GM18520 (cell line): ENCODE measurements around the gene ANKH.
"Not testable (repeated sequence)": the region's sequence is repeated elsewhere in the genome, so short reads cannot be mapped to it uniquely, and the experiment has no call there.

Experiments
- ATAC-seq: cut with Tn5 transposase; IDR thresholded peaks from one replicate; pipeline ENCODE4 v1.9.1; 2021; ENCODE audit not compliant: unreplicated experiment

The ANKH gene

GRCh38 chr5:14859150-14859549 is 12.4 kb downstream of the ANKH start:
- no peak for ATAC-seq

GRCh38 chr5:14855366-14855765 is 16.2 kb downstream of the ANKH start:
- no peak for ATAC-seq

- no peak for ATAC-seq
Measured at GRCh38 chr5:14854799-14855198, 16.8 kb downstream of the ANKH start.

DNA sequence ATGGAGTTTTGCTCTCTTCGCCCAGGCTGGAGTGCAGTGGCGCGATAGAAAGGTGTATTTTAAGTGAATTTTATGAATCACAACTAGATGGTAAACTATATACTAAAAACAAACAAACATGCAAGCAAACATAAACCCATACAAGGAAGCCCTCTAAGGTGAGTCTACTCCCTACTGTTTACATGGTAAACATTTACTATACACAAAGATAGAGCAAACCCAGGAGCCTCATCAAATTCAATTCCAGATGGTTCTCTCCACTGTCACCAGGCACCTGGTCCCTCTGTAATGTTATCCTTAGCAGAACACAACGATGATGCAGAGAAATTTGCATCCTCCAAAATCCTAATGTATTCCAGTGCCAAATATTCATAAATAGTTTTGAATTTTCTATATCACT is 17.9 kb downstream of the ANKH start:
- no peak for ATAC-seq

DNA sequence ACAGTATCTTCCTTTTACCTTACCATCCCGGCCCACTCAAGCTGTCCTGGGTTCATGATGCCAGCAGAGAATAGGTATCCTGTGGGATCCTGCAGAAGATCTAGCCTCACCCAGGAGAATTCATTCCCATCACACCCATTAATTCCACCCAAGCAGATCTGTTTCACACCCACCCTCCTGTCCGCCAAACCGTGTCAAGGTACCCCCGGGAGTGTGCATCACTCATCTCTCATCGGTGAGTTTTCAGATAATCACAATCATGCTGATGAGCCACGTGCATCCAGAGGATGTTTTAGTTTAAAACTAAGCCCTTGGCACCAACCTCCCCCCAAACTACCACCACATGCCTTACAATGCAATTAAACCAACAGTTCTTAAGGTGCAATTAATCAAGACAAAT is 18.8 kb downstream of the ANKH start:
- ATAC-seq: no peak

DNA sequence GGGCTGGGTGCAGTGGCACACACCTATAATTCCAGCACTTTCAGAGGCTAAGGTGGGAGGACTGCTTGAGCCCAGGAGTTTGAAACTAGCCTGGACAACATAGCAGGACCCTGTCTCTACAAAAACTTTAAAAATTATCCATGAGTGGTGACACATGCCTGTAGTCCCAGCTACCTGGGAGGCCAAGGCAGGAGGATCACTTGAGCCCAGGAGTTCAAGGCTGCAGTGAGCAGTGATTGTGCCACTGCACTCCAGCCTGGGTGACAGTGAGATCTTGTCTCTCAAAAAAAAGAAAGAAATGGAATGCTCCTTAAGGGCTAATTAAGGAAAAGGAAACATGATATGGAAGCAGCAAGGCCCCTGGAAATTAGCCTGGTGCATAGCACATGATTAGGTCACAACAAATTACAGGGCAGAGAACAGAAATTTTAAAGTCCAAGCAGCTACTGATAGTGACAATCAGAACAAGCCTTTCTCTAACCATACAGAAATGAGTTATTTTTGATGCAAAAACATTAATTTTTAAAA is 19.5 kb downstream of the ANKH start:
- ATAC-seq: no peak

DNA sequence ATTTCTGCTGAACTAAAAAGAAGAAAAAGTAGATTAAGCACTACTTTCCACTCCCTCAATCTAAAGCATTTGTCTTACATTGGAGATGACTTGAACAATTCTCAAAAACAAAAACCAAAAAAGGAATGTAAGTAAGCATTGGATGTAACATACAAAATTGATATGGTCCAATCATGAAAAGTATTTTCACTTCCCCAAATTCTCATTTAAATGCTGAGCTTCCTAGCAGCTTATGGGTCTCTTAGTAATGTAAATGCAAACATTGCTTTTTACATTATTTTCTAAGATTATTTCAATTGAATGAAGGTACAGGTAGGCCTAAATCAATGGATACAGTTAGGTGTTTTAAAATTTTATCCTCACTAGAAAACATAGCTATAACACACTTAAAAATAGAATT is 20.0 kb downstream of the ANKH start:
- no peak for ATAC-seq

DNA sequence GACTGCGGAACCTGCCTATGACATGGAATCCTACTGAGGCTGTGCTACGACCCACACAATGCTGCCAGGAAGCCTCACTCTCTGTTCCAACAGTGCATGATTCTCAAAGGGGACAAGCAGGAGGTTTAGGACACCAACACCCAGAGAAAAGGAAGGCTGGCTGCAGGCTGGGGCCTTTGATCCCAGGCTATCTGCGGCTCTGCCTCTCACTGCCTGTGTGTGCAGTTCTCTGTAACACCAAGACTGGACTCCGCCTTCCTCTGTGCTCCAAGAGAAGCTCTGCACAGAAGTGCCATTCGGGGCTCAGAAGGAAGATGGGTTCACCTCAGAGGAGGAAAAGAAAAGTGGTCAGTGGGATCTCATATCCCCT is 20.5 kb downstream of the ANKH start:
- no peak for ATAC-seq

GRCh38 chr5:14850419-14851049 is 21.0 kb downstream of the ANKH start:
- no peak for ATAC-seq

GRCh38 chr5:14849516-14850294 is 21.9 kb downstream of the ANKH start:
- ATAC-seq: no peak

- ATAC-seq: not testable (repeated sequence)
Measured at GRCh38 chr5:14848942-14849341, 22.6 kb downstream of the ANKH start.

DNA sequence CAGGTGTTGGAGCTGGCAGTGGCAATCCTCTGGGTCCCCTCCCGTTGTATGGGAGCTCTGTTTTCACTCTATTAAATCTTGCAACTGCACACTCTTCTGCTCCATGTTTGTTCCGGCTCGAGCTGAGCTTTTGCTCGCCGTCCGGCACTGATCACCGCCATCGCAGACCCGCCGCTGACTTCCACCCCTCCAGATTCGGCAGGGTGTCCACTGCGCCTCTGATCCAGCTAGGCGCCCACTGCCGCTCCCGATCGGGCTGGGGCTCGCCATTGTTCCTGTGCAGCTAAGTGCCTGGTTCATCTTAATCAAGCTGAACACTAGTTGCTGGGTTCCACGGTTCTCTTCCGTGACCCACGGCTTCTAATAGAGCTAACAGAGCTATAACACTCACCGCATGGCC is 23.2 kb downstream of the ANKH start:
- no peak for ATAC-seq

GRCh38 chr5:14847471-14847870 is 24.1 kb downstream of the ANKH start:
- no peak for ATAC-seq

- no peak for ATAC-seq
Measured at GRCh38 chr5:14842117-14842516, 29.5 kb downstream of the ANKH start.

DNA sequence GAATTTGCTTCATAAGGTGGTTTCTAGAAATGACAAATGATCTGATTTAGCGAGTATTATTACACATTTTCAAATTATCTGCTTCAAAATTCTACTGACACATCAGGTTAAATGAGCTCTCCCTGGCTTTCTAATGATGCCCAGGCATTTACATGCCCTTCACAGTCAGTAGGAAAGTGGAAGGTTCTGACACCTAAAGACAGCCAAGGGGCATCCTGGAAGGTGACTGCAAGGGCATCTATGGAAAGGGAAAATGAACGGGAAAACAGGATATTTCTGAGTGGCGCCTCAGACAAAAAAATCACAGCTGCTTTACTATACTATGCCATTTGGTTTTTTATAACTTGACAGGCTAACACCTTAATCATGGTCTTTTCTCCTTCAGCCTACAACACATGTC is 31.0 kb downstream of the ANKH start:
- no peak for ATAC-seq

GRCh38 chr5:14838396-14839319 is 32.9 kb downstream of the ANKH start:
- no peak for ATAC-seq

DNA sequence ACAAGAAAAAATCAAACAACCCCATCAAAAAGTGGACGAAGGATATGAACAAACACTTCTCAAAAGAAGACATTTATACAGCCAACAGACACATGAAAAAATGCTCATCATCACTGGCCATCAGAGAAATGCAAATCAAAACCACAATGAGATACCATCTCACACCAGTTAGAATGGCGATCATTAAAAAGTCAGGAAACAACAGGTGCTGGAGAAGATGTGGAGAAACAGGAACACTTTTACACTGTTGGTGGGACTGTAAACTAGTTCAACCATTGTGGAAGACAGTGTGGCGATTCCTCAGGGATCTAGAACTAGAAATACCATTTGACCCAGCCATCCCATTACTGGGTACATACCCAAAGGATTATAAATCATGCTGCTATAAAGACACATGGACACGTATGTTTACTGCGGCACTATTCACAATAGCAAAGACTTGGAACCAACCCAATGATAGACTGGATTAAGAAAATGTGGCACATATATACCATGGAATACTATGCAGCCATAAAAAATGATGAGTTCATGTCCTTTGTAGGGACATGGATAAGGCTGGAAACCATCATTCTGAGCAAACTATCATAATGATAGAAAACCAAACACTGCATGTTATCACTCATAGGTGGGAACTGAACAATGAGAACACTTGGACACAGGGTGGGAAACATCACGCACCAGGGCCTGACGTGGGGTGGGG is 34.0 kb downstream of the ANKH start:
- not testable (repeated sequence) for ATAC-seq

DNA sequence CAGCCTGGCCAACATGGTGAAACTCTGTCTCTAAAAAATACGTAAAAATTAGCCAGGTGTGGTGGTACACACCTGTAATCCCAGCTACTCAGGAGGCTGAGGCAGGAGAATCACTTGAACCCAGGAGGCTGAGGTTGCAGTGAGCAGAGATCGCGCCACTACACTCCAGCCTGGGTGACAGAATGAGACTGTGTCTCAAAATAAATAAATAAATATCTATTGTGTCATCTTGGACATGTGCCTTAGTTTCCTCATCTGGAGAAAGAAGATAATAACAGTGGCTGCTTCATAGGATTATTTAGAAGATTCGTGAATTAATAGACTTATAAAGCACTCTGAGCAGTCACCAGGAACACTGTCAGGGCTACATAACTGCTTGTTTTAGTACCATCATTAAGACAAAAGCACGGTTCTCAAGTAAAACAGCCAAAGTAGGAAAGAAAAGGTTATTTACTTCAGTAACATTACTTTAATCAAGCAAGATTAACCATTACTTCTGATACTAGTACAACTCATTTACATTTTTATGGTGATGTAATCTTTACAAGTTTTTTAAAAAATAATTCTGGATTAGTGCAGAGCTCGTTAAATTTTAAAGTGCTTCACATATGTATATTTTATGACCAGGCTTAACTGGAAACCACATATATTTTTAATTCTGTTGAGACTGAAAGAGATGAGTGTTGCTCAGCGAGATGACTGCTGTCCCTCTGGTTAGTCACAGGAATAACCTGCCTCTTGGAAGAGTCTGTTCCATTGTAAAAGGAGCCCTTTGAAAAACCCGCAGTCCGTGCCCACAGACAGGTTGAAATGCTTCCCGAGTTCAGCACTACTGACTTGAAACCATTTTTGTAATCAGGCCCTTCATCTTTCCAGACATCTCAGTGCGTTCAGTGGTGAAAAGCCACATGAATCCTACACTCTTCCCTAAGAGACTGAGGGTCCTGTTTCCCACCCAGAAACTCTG is 36.7 kb downstream of the ANKH start:
- ATAC-seq: no peak

- ATAC-seq: no peak
Measured at GRCh38 chr5:14834062-14834461, 37.5 kb downstream of the ANKH start.

DNA sequence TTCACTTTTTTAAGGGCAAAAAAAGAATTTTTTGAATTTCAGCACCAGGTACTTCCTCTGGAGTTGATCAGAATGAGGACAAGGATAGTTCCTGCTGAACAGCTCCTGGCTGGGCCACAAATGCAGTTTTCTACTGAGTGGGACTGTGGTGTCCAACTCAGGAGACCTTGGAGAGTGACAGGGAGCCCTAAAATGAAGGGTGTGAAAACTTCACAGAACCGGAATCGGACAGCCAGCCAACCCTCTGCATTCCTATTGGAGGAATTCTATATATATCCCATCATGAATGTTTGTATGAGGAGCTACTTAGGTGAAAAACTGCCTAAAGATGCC is 40.6 kb downstream of the ANKH start:
- no peak for ATAC-seq
